Thoracic aorta (tissue), 2 donors: Measurements from ENCODE around the gene DLGAP1. TPM values are rescaled to one million over a fixed set of nuclear protein-coding genes. Genes with fewer than 3 reads are reported as not detected.

Source experiments
- ATAC-seq: fragments of 150-250 bp; one replicate; pipeline ENCODE4 v1.8.0; 2017; ENCODE audit warnings: low read depth; ENCODE audit not compliant: insufficient number of reproducible peaks, low FRiP score
- DNase-seq: peaks from one replicate; pipeline ENCODE4 v3.0.0-alpha.2; 2020; ENCODE audit warnings: low spot score
- H3K27ac ChIP-seq, 2 donors: fragments of 200-600 bp; sonication (generic); 1 replicate in 1 of 2; 2 replicates in 1 of 2; pipeline ENCODE4 v1.5.1; 2016; ENCODE audit warnings: mild to moderate bottlenecking in 2 of 2, moderate library complexity in 2 of 2
- H3K27me3 ChIP-seq: fragments of 200-600 bp; sonication (generic); replicated peaks from 2 replicates; pipeline ENCODE4 v1.6.0; 2016; ENCODE audit warnings: mild to moderate bottlenecking; ENCODE audit not compliant: insufficient read depth
- H3K36me3 ChIP-seq: fragments of 200-600 bp; sonication (generic); one replicate; pipeline ENCODE4 v1.5.1; 2016
- H3K4me1 ChIP-seq, 2 donors: fragments of 200-600 bp; sonication (generic); 1 replicate in 1 of 2; 2 replicates in 1 of 2; pipeline versions ENCODE4 v1.5.1 to v1.6.0; 2016; ENCODE audit warnings: low read depth in 2 of 2, mild to moderate bottlenecking in 1 of 2; ENCODE audit not compliant: control insufficient read depth in 1 of 2
- H3K4me3 ChIP-seq: fragments of 200-600 bp; sonication (generic); 2 replicates; pipeline ENCODE4 v1.5.1; 2016; ENCODE audit warnings: mild to moderate bottlenecking
- H3K9me3 ChIP-seq: fragments of 200-600 bp; sonication (generic); 2 replicates; pipeline ENCODE4 v1.5.1; 2016
- total RNA-seq, 2 donors: library from RNA; depleted of rRNA; stranded (reverse); fragments of >200 nt; gene quantifications; one replicate each; pipeline versions ENCODE4 v1.1.0 to v1.2.3, GENCODE V29; 2016
- TF ChIP-seq, protein P1 (sequence below): fragments of 200-600 bp; sonication (generic); IDR thresholded peaks from one replicate; pipeline ENCODE4 v1.5.1; 2019; ENCODE audit warnings: antibody characterized with exemption

DLGAP1 gene
- total RNA-seq, 2 donors from 2014 or later, result 7.3 to 19.0 TPM

DNA sequence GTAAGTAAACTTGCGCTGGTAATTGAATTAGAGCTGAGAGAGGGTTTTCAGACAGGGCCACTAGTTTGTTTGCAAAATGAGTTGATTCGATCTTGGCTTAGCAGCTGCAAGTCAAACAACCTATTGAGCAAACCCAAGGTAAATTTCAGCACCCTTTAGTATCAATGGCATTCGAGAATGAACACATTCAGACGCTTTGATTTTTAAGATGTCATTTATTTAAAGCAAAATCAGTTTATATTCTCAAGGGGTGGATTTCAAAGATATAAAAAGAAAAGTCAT is 960.9 kb downstream of the DLGAP1 start:
- Histone ChIP-seq H3K9me3 (no peaks in the 10 kb centered on the region), H3K27me3 (no peaks in the 10 kb centered on the region), H3K27ac (no peak overlapping the region), H3K4me3 (no peak overlapping the region), H3K4me1 (no peaks in the 10 kb centered on the region), H3K36me3 (no peaks in the 10 kb centered on the region)
- DNase-seq (no peak), ATAC-seq (no peak)
- TF ChIP-seq, protein P1, sequence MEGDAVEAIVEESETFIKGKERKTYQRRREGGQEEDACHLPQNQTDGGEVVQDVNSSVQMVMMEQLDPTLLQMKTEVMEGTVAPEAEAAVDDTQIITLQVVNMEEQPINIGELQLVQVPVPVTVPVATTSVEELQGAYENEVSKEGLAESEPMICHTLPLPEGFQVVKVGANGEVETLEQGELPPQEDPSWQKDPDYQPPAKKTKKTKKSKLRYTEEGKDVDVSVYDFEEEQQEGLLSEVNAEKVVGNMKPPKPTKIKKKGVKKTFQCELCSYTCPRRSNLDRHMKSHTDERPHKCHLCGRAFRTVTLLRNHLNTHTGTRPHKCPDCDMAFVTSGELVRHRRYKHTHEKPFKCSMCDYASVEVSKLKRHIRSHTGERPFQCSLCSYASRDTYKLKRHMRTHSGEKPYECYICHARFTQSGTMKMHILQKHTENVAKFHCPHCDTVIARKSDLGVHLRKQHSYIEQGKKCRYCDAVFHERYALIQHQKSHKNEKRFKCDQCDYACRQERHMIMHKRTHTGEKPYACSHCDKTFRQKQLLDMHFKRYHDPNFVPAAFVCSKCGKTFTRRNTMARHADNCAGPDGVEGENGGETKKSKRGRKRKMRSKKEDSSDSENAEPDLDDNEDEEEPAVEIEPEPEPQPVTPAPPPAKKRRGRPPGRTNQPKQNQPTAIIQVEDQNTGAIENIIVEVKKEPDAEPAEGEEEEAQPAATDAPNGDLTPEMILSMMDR, result no peak

DNA sequence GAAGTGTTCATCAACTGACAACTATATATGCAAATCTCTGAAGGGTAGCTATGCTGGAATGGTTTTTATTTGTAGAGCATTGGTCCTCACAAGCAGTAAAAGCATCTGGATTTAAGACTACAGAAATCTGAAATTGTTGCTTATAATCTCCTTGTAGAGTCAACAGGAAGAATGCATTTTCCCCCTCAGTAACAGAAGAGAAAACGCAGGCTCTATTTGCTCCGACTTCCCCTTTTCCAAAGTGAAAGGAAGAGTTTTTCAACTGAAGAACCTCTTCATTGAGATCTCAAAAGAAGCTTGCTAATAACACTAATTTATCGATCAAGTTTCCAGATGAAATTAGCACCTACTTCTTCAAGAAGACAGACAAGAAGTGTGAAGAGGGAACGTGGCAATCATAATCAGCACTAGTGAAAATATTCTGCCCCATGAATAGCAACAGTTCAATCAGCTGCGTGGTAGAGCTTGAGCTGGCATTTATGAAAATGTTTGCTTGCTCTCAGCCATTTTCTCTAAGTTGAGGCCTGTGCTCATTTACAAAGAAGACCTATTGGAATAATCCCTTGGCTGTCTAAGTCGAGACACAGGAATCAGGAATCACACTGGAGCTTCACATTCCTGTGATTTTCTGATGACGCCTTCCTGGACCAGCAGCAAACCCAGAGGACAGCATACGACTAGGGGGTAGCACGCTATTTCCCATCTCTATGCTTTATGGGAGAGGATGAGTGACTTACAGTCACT is 961.4 kb downstream of the DLGAP1 start:
- TF ChIP-seq, protein P1, result no peak
- ATAC-seq (no peak), DNase-seq (no peak)
- no peaks in the 10 kb centered on the region for H3K4me1 ChIP-seq
- no peaks in the 10 kb centered on the region for H3K36me3 ChIP-seq
- H3K4me3 ChIP-seq, result no peak overlapping the region
- H3K27ac ChIP-seq, result no peak overlapping the region
- no peaks in the 10 kb centered on the region for H3K27me3 ChIP-seq
- no peaks in the 10 kb centered on the region for H3K9me3 ChIP-seq

GRCh38 chr18:3492721-3493120 is 962.4 kb downstream of the DLGAP1 start:
- H3K4me1 ChIP-seq, result no peaks in the 10 kb centered on the region
- no peaks in the 10 kb centered on the region for H3K27me3 ChIP-seq
- no peaks in the 10 kb centered on the region for H3K36me3 ChIP-seq
- TF ChIP-seq, protein P1, result no peak
- no peak for ATAC-seq
- H3K4me3 ChIP-seq, result no peak overlapping the region
- no peak overlapping the region for H3K27ac ChIP-seq
- no peak for DNase-seq
- no peaks in the 10 kb centered on the region for H3K9me3 ChIP-seq

- Histone ChIP-seq H3K4me3 (no peak overlapping the region), H3K9me3 (no peaks in the 10 kb centered on the region), H3K27ac (no peak overlapping the region), H3K36me3 (no peaks in the 10 kb centered on the region), H3K4me1 (no peaks in the 10 kb centered on the region), H3K27me3 (no peaks in the 10 kb centered on the region)
- DNase-seq, result no peak
- TF ChIP-seq, protein P1, result no peak
- ATAC-seq, result no peak
Measured at GRCh38 chr18:3491981-3492555, 963.0 kb downstream of the DLGAP1 start.

DNA sequence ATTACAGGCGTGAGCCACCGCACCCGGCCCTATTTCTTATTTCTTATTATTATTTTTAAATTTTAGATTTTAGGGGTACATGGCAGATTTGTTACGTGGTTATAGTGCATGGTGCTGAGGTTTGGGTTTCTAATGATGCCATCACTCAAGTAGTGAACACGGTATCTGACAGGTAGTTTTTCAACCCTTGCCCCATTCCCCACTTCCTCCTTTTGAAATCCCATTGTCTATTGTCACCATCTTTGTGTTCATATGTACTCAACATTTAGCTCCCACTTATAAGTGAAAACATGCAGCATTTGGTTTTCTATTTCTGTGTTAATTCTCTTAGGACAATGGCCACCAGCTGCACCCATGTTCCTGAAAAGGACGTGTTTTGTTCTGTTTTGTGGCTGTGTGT is 965.6 kb downstream of the DLGAP1 start:
- ATAC-seq (no peak), DNase-seq (no peak)
- H3K27ac ChIP-seq, result no peak overlapping the region
- TF ChIP-seq, protein P1, result no peak
- H3K9me3 ChIP-seq, result no peaks in the 10 kb centered on the region
- H3K27me3 ChIP-seq, result no peaks in the 10 kb centered on the region
- H3K36me3 ChIP-seq, result no peaks in the 10 kb centered on the region
- H3K4me3 ChIP-seq, result no peak overlapping the region
- no peaks in the 10 kb centered on the region for H3K4me1 ChIP-seq
